ENCODE data around the gene ZC3H13. TPM values are rescaled to one million over a fixed set of nuclear protein-coding genes. Genes with fewer than 3 reads are reported as not detected.

Gene ZC3H13
- polyA plus RNA-seq, 3 donors from 2014 or later = 6.3 to 61.1 (median 30.8) TPM

DNA sequence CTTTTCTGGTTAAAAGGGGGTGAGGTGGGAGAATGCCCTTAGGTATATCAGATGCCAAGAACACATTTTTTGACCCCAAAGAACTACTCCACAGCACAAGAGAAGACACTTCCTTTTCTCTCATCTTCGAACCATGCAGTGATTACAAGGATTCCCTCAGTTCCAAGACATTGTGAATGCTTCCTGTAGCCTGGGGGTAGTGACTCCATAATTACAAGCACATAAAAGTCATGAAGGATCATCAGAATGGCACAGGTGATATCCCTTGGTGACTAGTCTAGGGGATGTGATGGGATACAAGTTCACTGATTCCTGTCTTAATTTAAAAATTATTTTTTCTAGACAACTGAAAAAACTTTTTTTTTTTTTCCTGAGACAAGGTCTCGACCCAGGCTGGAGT lies 78.0 kb downstream of the ZC3H13 start:
- Mint-ChIP-seq H3K27me3 (ENCODE audit: low read depth in 3 of 3) (no peaks in the 10 kb centered on the region), H3K9me3 (no peaks in the 10 kb centered on the region), H3K4me1 (peaks cover 0 to 10% of the 10 kb centered on the region in 2 donors), H3K36me3 (peaks cover 26 to 46% (median 36%) of the 10 kb centered on the region in 3 donors), H3K27ac (no peak overlapping the region), H3K4me3 (no peak overlapping the region)
- DNase-seq = no peak

DNA sequence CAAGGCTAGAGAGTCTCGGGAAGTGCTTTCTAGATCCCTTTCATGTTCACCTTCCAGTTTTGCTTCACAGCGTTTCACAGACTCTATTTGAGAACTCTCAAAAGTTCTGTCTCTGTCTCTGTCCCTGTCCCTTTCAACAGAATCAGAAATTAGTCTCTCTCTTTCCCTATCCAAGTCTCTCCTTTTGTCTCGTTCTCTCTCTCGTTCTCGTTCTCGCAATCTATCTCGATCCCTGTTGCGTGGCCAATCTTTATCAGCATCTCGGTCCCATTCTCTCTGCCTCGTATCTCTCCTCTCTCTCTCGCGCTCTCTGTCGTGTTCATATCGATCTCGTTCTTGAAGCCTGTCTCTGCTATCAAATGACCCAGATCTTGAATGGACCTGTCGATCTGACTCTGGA lies 85.0 kb downstream of the ZC3H13 start:
- Mint-ChIP-seq H3K36me3 (peaks cover 35 to 57% (median 49%) of the 10 kb centered on the region in 3 donors), H3K4me1 (peaks cover 0 to 2% of the 10 kb centered on the region in 2 donors), H3K4me3 (no peak overlapping the region), H3K27me3 (ENCODE audit: low read depth in 3 of 3) (no peaks in the 10 kb centered on the region), H3K9me3 (no peaks in the 10 kb centered on the region), H3K27ac (peak overlapping the region in 2 of 6 donors; percentile 1 to 13)
- no peak for DNase-seq

DNA sequence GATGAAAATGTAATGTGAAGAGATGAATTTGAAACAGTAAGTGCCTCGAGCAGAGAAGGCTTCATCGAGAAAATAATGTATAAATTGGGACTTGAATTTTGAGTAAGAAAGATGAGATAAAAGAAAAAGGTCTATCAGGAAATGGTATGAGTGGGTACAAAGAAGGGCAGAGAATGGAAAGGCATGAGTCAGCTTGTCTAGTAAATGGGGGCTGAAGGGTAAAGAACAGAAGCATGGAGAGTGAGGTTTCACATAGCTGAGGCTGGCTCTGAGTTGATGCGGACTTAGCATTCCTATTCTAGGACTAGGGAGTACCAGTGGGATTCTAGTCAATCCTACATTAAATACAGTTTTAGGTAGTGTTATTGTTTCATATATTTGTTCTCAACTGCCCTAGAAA lies 85.8 kb downstream of the ZC3H13 start:
- Mint-ChIP-seq H3K36me3 (peaks cover 30 to 55% (median 45%) of the 10 kb centered on the region in 3 donors), H3K27me3 (ENCODE audit: low read depth in 3 of 3) (no peaks in the 10 kb centered on the region), H3K4me3 (no peak overlapping the region), H3K27ac (peak overlapping the region in 1 of 6 donors; percentile 27), H3K9me3 (no peaks in the 10 kb centered on the region), H3K4me1 (no peaks in the 10 kb centered on the region)
- no peak for DNase-seq

DNA sequence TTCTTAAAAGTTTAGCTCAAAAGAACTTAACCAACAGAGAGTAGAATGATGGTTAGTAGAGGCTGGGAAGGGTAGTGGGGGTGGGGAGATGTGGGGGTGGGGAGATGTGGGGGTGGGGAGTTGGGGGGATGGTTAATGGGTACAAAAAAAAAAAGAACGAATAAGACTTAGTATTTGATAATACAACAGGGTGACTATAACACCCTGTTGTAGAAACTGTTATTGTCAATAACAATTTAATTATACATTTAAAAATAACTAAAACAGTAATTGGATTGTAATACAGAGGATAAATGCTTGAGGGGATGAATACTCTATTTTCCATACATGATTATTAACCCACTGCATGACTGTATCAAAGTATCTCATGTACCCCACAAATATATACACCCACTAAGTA lies 91.1 kb downstream of the ZC3H13 start:
- Mint-ChIP-seq H3K27ac (no peak overlapping the region), H3K4me1 (no peaks in the 10 kb centered on the region)

DNA sequence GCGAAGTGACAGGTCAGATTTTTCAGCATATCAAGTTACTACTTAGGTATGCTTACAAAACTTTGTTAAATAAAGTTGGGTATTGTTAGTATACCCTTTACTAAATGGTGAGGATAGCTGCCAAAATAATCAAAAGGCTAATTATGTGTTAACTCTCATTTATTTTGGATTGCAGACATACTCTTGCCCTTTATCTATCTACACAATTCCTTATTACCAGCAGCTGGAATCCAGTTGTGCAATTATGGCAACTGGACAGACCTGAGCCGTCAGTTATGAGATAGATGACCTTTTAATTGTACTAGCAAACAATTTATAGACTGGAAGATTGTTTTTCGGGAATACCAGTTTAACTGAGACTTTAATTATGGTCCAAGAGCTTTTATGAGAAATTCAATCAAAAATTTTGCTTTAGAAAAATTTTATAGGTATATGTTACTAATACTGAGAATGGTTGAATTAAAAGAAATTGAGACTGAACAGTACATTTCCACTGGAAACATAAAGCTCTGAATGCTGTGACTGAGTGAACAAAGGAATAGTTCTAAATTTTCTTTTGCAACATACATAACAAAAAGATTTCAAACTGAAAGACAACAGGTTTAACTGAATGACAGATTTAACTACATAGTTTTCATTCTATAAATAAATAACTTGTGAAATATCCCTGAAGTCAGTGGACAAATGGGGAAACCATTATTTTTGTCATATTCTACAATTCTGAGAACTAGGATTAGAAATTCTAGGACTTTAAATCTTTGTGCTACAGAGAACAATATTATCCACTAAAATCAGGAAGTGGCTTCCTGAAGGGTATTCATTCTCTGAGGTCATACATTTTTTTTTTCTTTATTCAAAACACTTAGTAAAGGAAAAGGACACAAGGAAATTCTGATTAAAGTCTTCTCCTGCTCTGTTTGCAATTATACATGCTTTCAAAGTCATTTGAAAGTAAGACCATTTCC lies 97.4 kb downstream of the ZC3H13 start:
- Mint-ChIP-seq H3K27me3 (ENCODE audit: low read depth in 3 of 3) (peaks cover 0 to 2% (median 0%) of the 10 kb centered on the region in 3 donors), H3K4me1 (no peaks in the 10 kb centered on the region), H3K9me3 (no peaks in the 10 kb centered on the region), H3K27ac (no peak overlapping the region), H3K4me3 (no peak overlapping the region), H3K36me3 (peaks cover 25 to 45% (median 28%) of the 10 kb centered on the region in 3 donors)
- no peak for DNase-seq

More for the DNA sequence above, 91.1 kb downstream of the ZC3H13 start:
- Mint-ChIP-seq H3K27me3 (ENCODE audit: low read depth in 3 of 3) (no peaks in the 10 kb centered on the region), H3K9me3 (no peaks in the 10 kb centered on the region), H3K4me3 (no peak overlapping the region), H3K36me3 (peaks cover 17 to 56% (median 30%) of the 10 kb centered on the region in 3 donors)
- no peak for DNase-seq

DNA sequence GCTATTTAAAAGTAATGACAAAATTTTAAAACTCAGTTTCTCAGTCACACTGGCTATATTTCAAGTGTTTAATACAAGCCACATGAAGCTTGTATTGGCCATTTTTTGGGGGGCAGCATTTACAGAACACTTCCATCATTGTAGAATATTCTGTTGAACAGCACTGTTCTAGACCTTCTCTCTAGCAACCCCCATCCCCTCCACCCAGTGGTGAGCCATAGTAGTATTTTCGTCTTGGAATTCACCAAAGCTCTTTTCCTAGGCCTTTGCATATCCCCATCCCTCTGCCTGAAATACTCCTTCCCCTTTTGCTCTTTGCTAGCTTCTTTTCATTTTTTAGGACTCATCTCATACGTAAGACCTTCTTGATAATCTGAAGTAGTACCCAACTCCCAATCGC lies 99.5 kb downstream of the ZC3H13 start:
- Mint-ChIP-seq H3K4me1 (no peaks in the 10 kb centered on the region), H3K27me3 (ENCODE audit: low read depth in 3 of 3) (peaks cover 0 to 2% (median 0%) of the 10 kb centered on the region in 3 donors), H3K9me3 (no peaks in the 10 kb centered on the region), H3K4me3 (no peak overlapping the region), H3K27ac (peak overlapping the region in 1 of 6 donors; percentile 49), H3K36me3 (peaks cover 19 to 32% (median 21%) of the 10 kb centered on the region in 3 donors)
- no peak for DNase-seq

DNA sequence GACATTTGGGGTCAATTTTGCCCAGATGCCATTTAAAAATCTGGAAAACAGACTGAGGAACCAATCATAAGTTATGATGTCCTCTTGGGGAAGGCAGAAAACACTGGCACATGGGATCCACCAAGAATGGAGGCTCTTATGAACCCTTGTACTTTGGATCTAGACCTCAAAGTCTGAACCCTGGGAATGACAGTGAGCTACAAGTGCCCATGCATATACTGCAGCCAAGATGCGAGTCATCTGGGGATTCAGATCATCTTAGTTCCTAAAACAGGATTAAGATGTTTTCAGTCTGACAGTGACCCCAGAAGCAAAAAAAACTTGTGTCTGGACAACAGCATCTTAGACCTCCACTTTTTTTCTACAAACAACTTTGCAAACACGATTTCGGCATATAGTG lies 100.8 kb downstream of the ZC3H13 start:
- Mint-ChIP-seq H3K27ac (peak overlapping the region in 2 of 6 donors; percentile 18 to 31), H3K27me3 (ENCODE audit: low read depth in 3 of 3) (peaks cover 0 to 4% (median 0%) of the 10 kb centered on the region in 3 donors), H3K36me3 (peaks cover 11 to 19% (median 14%) of the 10 kb centered on the region in 3 donors), H3K9me3 (no peaks in the 10 kb centered on the region), H3K4me3 (no peak overlapping the region), H3K4me1 (no peaks in the 10 kb centered on the region)
- no peak for DNase-seq

DNA sequence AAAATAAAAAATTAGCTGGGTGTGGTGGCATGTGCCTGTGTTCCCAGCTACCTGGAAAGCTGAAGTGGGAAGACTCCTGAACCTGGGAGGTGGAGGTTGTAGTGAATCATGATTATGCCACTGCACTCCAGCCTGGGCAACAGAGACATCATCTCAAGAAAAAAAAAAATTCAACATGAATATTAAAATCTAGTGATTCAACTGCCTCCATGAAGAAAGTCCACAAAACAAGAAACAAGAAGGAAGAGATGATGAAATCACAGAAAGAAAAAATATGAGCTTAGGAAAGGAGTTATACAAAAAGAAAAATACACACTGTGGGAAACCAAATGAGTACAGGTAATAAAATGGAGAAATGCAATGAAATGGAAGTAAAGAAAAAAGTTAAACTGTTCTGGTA lies 101.4 kb downstream of the ZC3H13 start:
- H3K4me1 Mint-ChIP-seq = no peaks in the 10 kb centered on the region
- H3K4me3 Mint-ChIP-seq = no peak overlapping the region
- peaks cover 0 to 4% (median 0%) of the 10 kb centered on the region in 3 donors for H3K27me3 Mint-ChIP-seq (ENCODE audit: low read depth in 3 of 3)
- H3K36me3 Mint-ChIP-seq = peaks cover 5 to 14% (median 12%) of the 10 kb centered on the region in 3 donors
- DNase-seq = no peak
- peak overlapping the region in 2 of 6 donors; percentile 18 to 65 for H3K27ac Mint-ChIP-seq
- no peaks in the 10 kb centered on the region for H3K9me3 Mint-ChIP-seq

DNA sequence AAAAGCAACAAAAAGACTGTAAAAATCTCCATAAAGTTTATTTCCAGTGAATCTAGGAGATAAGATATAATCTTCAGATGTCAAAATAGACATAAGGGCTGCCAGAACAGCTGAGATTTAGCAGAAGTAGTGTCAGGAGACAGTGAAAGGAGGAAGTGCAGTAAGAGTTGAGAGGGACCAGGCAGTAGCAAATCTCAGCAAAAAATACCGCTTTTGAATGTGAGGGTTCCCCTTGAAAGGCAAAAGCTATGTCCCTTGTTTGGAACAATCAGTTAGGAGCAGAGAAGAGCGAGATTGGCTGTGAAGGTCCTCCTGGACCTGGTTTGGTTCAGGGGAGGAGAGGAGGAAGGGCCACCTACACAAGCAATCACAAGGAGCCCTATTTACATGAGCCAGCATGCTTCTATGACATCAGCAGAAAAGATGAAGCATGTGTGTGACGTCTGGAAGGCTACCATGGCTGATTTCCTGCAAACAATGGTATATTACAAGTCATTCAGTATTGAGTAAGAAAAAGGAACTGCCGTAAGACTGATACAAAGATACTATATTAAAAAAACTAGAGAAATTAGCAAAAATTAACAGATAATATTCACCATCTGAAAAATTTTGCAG lies 102.1 kb downstream of the ZC3H13 start:
- DNase-seq = no peak
- peaks cover 0 to 10% (median 8%) of the 10 kb centered on the region in 3 donors for H3K36me3 Mint-ChIP-seq
- H3K4me3 Mint-ChIP-seq = no peak overlapping the region
- H3K9me3 Mint-ChIP-seq = no peaks in the 10 kb centered on the region
- no peaks in the 10 kb centered on the region for H3K4me1 Mint-ChIP-seq
- peaks cover 0 to 4% (median 0%) of the 10 kb centered on the region in 3 donors for H3K27me3 Mint-ChIP-seq (ENCODE audit: low read depth in 3 of 3)
- H3K27ac Mint-ChIP-seq = peak overlapping the region in 2 of 6 donors; percentile 28 to 45

DNA sequence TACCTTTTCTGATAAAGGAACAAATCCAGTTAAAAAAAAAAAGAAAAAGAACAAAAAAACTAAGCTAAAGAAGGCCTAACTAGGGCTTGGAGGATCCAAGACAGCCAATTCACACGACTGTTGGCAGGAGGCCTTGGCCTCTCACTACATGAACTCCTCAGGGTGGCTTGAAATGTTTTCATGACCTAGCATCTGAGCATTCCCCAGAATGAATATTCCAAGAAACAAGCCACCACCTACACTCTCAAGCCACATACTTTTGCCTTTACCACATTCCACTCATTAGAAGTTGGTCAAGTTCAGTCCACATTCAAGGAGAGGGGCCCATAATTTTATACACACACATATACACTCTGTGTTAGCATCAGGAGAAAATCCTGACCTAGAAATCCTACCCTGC lies 103.4 kb downstream of the ZC3H13 start:
- Mint-ChIP-seq H3K36me3 (peaks cover 0 to 5% (median 5%) of the 10 kb centered on the region in 3 donors), H3K9me3 (no peaks in the 10 kb centered on the region), H3K27me3 (ENCODE audit: low read depth in 3 of 3) (peaks cover 0 to 6% (median 0%) of the 10 kb centered on the region in 3 donors), H3K4me1 (no peaks in the 10 kb centered on the region), H3K27ac (no peak overlapping the region), H3K4me3 (no peak overlapping the region)
- no peak for DNase-seq

DNA sequence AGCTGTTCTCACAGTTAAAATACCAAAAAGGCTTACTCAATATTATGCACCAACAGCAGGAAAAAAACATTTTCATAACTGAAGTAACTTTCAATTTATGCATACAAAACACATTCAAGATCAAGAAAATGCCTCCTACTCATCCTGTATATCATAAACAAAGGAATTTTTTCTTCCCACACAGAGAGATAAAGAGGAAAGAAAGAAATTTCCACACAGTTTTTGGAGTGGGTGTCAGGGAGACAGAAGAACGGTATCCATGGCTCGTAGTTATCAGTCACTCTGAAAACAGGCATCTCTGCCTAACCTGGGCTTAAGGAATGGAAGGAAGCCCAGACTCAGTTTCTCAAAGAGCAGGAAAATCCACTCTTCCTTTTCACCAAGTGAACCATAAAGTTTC lies 108.6 kb downstream of the ZC3H13 start:
- Mint-ChIP-seq H3K4me3 (no peak overlapping the region), H3K9me3 (no peaks in the 10 kb centered on the region), H3K27ac (no peak overlapping the region)

DNA sequence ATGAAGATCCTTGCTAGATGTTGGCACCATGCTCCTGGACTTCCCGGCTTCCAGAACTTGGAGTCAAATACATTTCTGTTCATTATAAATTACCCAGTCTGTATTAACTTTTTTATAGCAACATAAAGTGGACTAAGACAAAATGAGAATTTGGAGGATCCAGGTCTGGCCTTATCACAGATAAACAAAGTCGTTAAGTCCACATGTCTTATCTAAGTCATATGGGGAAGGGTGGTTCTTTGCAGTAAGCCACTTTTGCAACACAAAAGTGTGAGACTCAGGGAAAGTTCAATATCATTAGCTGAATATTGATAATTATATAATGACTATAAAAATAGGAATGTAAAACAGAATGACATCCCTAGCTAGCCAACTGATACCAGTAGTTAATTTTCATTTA lies 109.4 kb downstream of the ZC3H13 start:
- peaks cover 0 to 13% (median 4%) of the 10 kb centered on the region in 3 donors for H3K27me3 Mint-ChIP-seq (ENCODE audit: low read depth in 3 of 3)
- no peaks in the 10 kb centered on the region for H3K9me3 Mint-ChIP-seq
- no peak overlapping the region for H3K4me3 Mint-ChIP-seq
- no peak for DNase-seq
- no peaks in the 10 kb centered on the region for H3K36me3 Mint-ChIP-seq
- no peaks in the 10 kb centered on the region for H3K4me1 Mint-ChIP-seq
- H3K27ac Mint-ChIP-seq = no peak overlapping the region

More for the DNA sequence above, 108.6 kb downstream of the ZC3H13 start:
- no peaks in the 10 kb centered on the region for H3K36me3 Mint-ChIP-seq
- DNase-seq = no peak
- peaks cover 0 to 9% (median 4%) of the 10 kb centered on the region in 3 donors for H3K27me3 Mint-ChIP-seq (ENCODE audit: low read depth in 3 of 3)
- no peaks in the 10 kb centered on the region for H3K4me1 Mint-ChIP-seq

DNA sequence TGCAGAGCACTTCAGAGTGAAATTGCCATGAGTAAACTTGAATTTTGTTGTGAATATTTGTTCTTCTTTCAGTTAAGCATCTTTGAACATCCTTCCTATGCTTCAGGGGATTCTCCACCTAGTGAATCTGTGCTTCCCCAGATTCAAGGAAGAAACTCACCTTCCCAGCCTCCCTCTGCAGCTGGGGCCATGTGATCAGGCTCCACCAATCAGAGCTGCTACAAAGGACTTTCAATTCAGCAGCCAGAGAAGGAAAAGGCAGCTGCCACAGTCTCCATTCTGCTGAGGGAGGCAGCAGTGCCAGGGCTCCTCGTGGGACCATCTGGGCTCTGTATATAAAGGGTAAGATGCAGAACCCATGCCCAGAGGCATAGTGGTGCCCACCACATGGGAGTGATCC lies 111.3 kb downstream of the ZC3H13 start:
- Mint-ChIP-seq H3K9me3 (peaks cover 0 to 1% (median 0%) of the 10 kb centered on the region in 6 donors), H3K4me3 (no peak overlapping the region), H3K27me3 (ENCODE audit: low read depth in 3 of 3) (peaks cover 0 to 13% (median 3%) of the 10 kb centered on the region in 3 donors), H3K4me1 (no peaks in the 10 kb centered on the region), H3K27ac (no peak overlapping the region), H3K36me3 (peaks cover 0 to 3% (median 0%) of the 10 kb centered on the region in 3 donors)
- no peak for DNase-seq

DNA sequence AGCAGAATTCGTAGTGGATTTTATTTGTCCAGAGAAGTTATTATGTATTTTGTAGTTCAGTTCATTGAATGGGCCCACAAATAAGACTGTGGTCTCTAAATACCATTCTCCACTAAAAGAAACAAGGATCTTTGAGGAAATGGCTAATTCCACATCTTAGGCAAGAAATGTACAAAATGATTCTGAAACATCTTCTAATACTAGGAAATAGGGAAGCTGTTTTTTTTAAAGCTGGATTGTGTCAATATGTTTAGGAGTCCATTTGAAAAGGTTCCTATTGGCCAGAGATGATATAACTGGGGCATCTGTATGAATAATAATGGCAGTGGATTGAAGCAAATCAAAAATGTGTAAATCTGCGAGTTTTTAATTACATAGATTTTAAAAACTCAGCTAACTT lies 112.5 kb downstream of the ZC3H13 start:
- Mint-ChIP-seq H3K4me3 (no peak overlapping the region), H3K27me3 (ENCODE audit: low read depth in 3 of 3) (peaks cover 0 to 13% (median 3%) of the 10 kb centered on the region in 3 donors), H3K36me3 (peaks cover 0 to 3% (median 0%) of the 10 kb centered on the region in 3 donors), H3K9me3 (peaks cover 0 to 1% (median 0%) of the 10 kb centered on the region in 6 donors), H3K27ac (no peak overlapping the region), H3K4me1 (no peaks in the 10 kb centered on the region)
- no peak for DNase-seq
